NCI-H345 (cell line): ENCODE data around the gene FOXK2.
"Not testable (repeated sequence)": the region's sequence is repeated elsewhere in the genome, so short reads cannot be mapped to it uniquely, and the experiment has no call there.

Experiments used
- DNase-seq: peaks from one replicate; lab custom pipeline; 2025; lab: John Stamatoyannopoulos, UW

The FOXK2 gene

GRCh38 chr17:82563745-82564144 lies 44.2 kb downstream of the FOXK2 start:
- DNase-seq, result not testable (repeated sequence)

GRCh38 chr17:82564241-82564640 lies 44.7 kb downstream of the FOXK2 start:
- no peak for DNase-seq

GRCh38 chr17:82565551-82565950 lies 46.0 kb downstream of the FOXK2 start:
- DNase-seq, result no peak

- DNase-seq, result peak; percentile 31
Observed at GRCh38 chr17:82566129-82566960, 46.8 kb downstream of the FOXK2 start.

GRCh38 chr17:82567286-82567685 lies 47.8 kb downstream of the FOXK2 start:
- no peak for DNase-seq

- DNase-seq, result no peak
Observed at GRCh38 chr17:82568997-82569393, 49.5 kb downstream of the FOXK2 start.

- no peak for DNase-seq
Observed at GRCh38 chr17:82569621-82570020, 50.1 kb downstream of the FOXK2 start.

GRCh38 chr17:82570277-82570676 lies 50.7 kb downstream of the FOXK2 start:
- no peak for DNase-seq

GRCh38 chr17:82571855-82572254 lies 52.3 kb downstream of the FOXK2 start:
- DNase-seq, result no peak

GRCh38 chr17:82574041-82574440 lies 54.5 kb downstream of the FOXK2 start:
- no peak for DNase-seq

GRCh38 chr17:82575581-82576221 lies 56.2 kb downstream of the FOXK2 start:
- DNase-seq, result not testable (repeated sequence)

GRCh38 chr17:82577300-82577699 lies 57.8 kb downstream of the FOXK2 start:
- DNase-seq, result no peak

- not testable (repeated sequence) for DNase-seq
Observed at GRCh38 chr17:82579969-82580368, 60.4 kb downstream of the FOXK2 start.

- no peak for DNase-seq
Observed at GRCh38 chr17:82582213-82582612, 62.7 kb downstream of the FOXK2 start.

- no peak for DNase-seq
Observed at GRCh38 chr17:82582709-82583108, 63.2 kb downstream of the FOXK2 start.

GRCh38 chr17:82583720-82584234 lies 64.2 kb downstream of the FOXK2 start:
- no peak for DNase-seq

GRCh38 chr17:82585935-82586575 lies 66.5 kb downstream of the FOXK2 start:
- peak; percentile 25 for DNase-seq

- no peak for DNase-seq
Observed at GRCh38 chr17:82586576-82587233, 67.2 kb downstream of the FOXK2 start.

- no peak for DNase-seq
Observed at GRCh38 chr17:82587234-82588086, 67.9 kb downstream of the FOXK2 start.

- DNase-seq, result no peak
Observed at GRCh38 chr17:82588266-82589175, 69.0 kb downstream of the FOXK2 start.
